Transverse colon (tissue), 4 donors: ENCODE data around the gene GP1BB. TPM values are rescaled to one million over a fixed set of nuclear protein-coding genes. Genes with fewer than 3 reads are reported as not detected.
A peak's percentile ranks its signal among the peaks of the same experiment; 100 is the strongest.

Experiments
- DNase-seq: peaks from one replicate; pipeline ENCODE4 v3.0.0-alpha.2; 2019
- H3K27ac ChIP-seq, 4 donors: fragments of 200-600 bp; sonication (generic); 2 replicates each; pipeline ENCODE4 v1.5.1; 2016 to 2018; ENCODE audit warnings: inconsistent platforms in 4 of 4
- H3K27me3 ChIP-seq: fragments of 200-600 bp; sonication (generic); 2 replicates; pipeline ENCODE4 v1.5.1; 2017; ENCODE audit warnings: inconsistent platforms
- H3K36me3 ChIP-seq, 4 donors: fragments of 200-600 bp; sonication (generic); 2 replicates each; pipeline ENCODE4 v1.5.1; 2017 to 2019; ENCODE audit warnings: inconsistent platforms in 4 of 4
- H3K4me1 ChIP-seq, 4 donors: fragments of 200-600 bp; sonication (generic); 2 replicates each; pipeline ENCODE4 v1.5.1; 2017 to 2020; ENCODE audit warnings: inconsistent platforms in 4 of 4
- H3K4me3 ChIP-seq, 4 donors: fragments of 200-600 bp; sonication (generic); 1 replicate in 1 of 4; 2 replicates in 3 of 4; pipeline versions ENCODE4 v1.5.1 to v1.6.1; 2017 to 2019; ENCODE audit warnings: inconsistent platforms in 4 of 4
- H3K9me3 ChIP-seq, 2 donors: fragments of 200-600 bp; sonication (generic); 2 replicates each; pipeline ENCODE4 v1.5.1; 2017 to 2019; ENCODE audit warnings: inconsistent platforms in 2 of 2
- CTCF ChIP-seq, 5 experiments: fragments of 200-600 bp in 3 of 5; fragments of 450-650 bp in 2 of 5; sonication (generic) in 3 of 5; IDR thresholded peaks; 1 replicate in 2 of 5; 2 replicates in 3 of 5; pipeline ENCODE4 v1.5.1; 2016 to 2017; ENCODE audit warnings: antibody characterized with exemption in 5 of 5, inconsistent platforms in 3 of 5, mild to moderate bottlenecking in 2 of 5, moderate library complexity in 1 of 5
- EP300 ChIP-seq: sonication (generic); formaldehyde crosslinking; IDR thresholded peaks from one replicate; pipeline ENCODE4 v1.6.1; 2017; ENCODE audit warnings: antibody characterized with exemption, low read depth
- POLR2A ChIP-seq: fragments of 450-650 bp; IDR thresholded peaks from one replicate; pipeline ENCODE4 v1.6.1; 2016; ENCODE audit warnings: antibody characterized with exemption, mild to moderate bottlenecking, moderate library complexity
- POLR2AphosphoS5 ChIP-seq, 3 donors: sonication (generic); formaldehyde crosslinking; IDR thresholded peaks; one replicate each; pipeline ENCODE4 v1.6.1; 2016; ENCODE audit warnings: antibody characterized with exemption in 3 of 3
- WGBS, 2 donors: methylation state at CpG; one replicate each; pipeline ENCODE4 v1.1.5; 2018; ENCODE audit warnings: low coverage in 1 of 2; 5-methylcytosine and 5-hydroxymethylcytosine counted together
- in situ Hi-C, 4 donors: fragments of 200-750 bp; cut with MboI; loops; one replicate each; pipeline versions ENCODE4 v1.15.0 to v1.15.1; 2017; ENCODE audit warnings: low sequenced_read_pairs in 3 of 4, low pct_ligation_motif_present in 1 of 4, low pct_unique_long_range_greater_than_20kb in 1 of 4
- intact Hi-C: fragments of 100-400 bp; cut with DNase I; formaldehyde crosslinking; loops from one replicate; pipeline ENCODE4 v1.15.1; 2023; ENCODE audit warnings: low total_unique reads
- total RNA-seq, 4 donors: library from RNA; depleted of rRNA; stranded (reverse); fragments of >200 nt; gene quantifications; one replicate each; pipeline ENCODE4 v1.1.0, GENCODE V29; 2016

GP1BB gene
- total RNA-seq, 4 donors from 2014 or later = 0.41 to 10.3 (median 1.8) TPM

- WGBS, 2 donors = 87% methylated on average over 17 of the region's 17 CpGs; no CpG with 5 or more reads in 1 of the 2 donors
- Histone ChIP-seq H3K27ac (no peak overlapping the region), H3K9me3 (no peaks in the 10 kb centered on the region), H3K4me3 (no peak overlapping the region), H3K4me1 (peaks cover 0 to 35% (median 21%) of the 10 kb centered on the region in 4 donors), H3K36me3 (no peaks in the 10 kb centered on the region), H3K27me3 (peaks cover 93% of the 10 kb centered on the region)
- intact Hi-C loops (no loop called here), in situ Hi-C loops (no loop called here)
- TF ChIP-seq CTCF (IDR thresholded peaks at IDR 0.05) (no peak), POLR2A (no peak), EP300 (no peak), POLR2AphosphoS5 (IDR thresholded peaks at IDR 0.05) (no peak)
- DNase-seq = no peak
Measured at GRCh38 chr22:19764299-19764593, 40.9 kb downstream of the GP1BB start.

- H3K27me3 ChIP-seq = peaks cover 93% of the 10 kb centered on the region
- 64% methylated on average over 23 of the region's 25 CpGs; no CpG with 5 or more reads in 1 of the 2 donors for WGBS, 2 donors
Measured at GRCh38 chr22:19764636-19765476, 41.5 kb downstream of the GP1BB start.

GRCh38 chr22:19765477-19766239 lies 42.3 kb downstream of the GP1BB start:
- Histone ChIP-seq H3K27ac (no peak overlapping the region), H3K9me3 (no peaks in the 10 kb centered on the region), H3K4me1 (peaks cover 0 to 25% (median 17%) of the 10 kb centered on the region in 4 donors), H3K27me3 (peaks cover 96% of the 10 kb centered on the region), H3K4me3 (peak overlapping the region in 2 of 4 donors; percentile 16 to 40), H3K36me3 (no peaks in the 10 kb centered on the region)
- TF ChIP-seq POLR2A = no peak
- TF ChIP-seq CTCF (IDR thresholded peaks at IDR 0.05) = no peak
- TF ChIP-seq EP300 = no peak
- TF ChIP-seq POLR2AphosphoS5 (IDR thresholded peaks at IDR 0.05) = no peak
- whole genome bisulfite sequencing, 2 donors = 2% methylated on average over 35 of the region's 83 CpGs; no CpG with 5 or more reads in 1 of the 2 donors
- intact Hi-C loops (no loop called here), in situ Hi-C loops (no loop called here)
- DNase-seq = no peak

More at GRCh38 chr22:19764636-19765476, 41.5 kb downstream of the GP1BB start:
- Histone ChIP-seq H3K27ac (no peak overlapping the region), H3K4me3 (no peak overlapping the region), H3K9me3 (no peaks in the 10 kb centered on the region), H3K4me1 (peaks cover 0 to 29% (median 19%) of the 10 kb centered on the region in 4 donors), H3K36me3 (no peaks in the 10 kb centered on the region)
- DNase-seq = no peak
- intact Hi-C loops (no loop called here), in situ Hi-C loops (no loop called here)
- TF ChIP-seq EP300 (no peak), POLR2A (no peak), CTCF (IDR thresholded peaks at IDR 0.05) (no peak), POLR2AphosphoS5 (IDR thresholded peaks at IDR 0.05) (no peak)

GRCh38 chr22:19766240-19766510 lies 42.8 kb downstream of the GP1BB start:
- in situ Hi-C loops (no loop called here), intact Hi-C loops (no loop called here)
- peaks cover 0 to 23% (median 17%) of the 10 kb centered on the region in 4 donors for H3K4me1 ChIP-seq
- H3K4me3 ChIP-seq = peak overlapping the region in 3 of 4 donors; percentile 8 to 40 (median 26)
- no peak overlapping the region for H3K27ac ChIP-seq
- no peak for TF ChIP-seq POLR2AphosphoS5 (IDR thresholded peaks at IDR 0.05)
- no peak for TF ChIP-seq CTCF (IDR thresholded peaks at IDR 0.05)
- TF ChIP-seq POLR2A = no peak
- no peak for TF ChIP-seq EP300
- no peaks in the 10 kb centered on the region for H3K9me3 ChIP-seq
- no peak for DNase-seq
- no peaks in the 10 kb centered on the region for H3K36me3 ChIP-seq
- WGBS, 2 donors = no CpG with 5 or more reads among the region's 36 CpGs
- peaks cover 99% of the 10 kb centered on the region for H3K27me3 ChIP-seq
